K562 (cell line): ENCODE measurements around the gene LTBP1. TPM values are rescaled to one million over a fixed set of nuclear protein-coding genes. Genes with fewer than 3 reads are reported as not detected.

Experiments used
- ATAC-seq: fragments of 200-7000 bp; cut with Tn5 transposase; 3 replicates; pipeline ENCODE4 v1.9.1; 2020; ENCODE audit warnings: moderate library complexity
- BruUV-seq: library from RNA; stranded (reverse); fragments of 400-500 nt; replicated peaks from 2 replicates; lab custom pipeline; 2021; lab: Mats Ljungman, UMichigan
- CTCF ChIA-PET: fragments of 300-600 bp; formaldehyde crosslinking; extraction: SDS; loops from one replicate; lab custom pipeline; 2021; ENCODE audit warnings: low intra/inter-chr PET ratio; lab: Yijun Ruan, JAX
- POLR2A ChIA-PET: fragments of 300-600, 350-650 bp; sonication (Branson Sonifier 250); formaldehyde crosslinking; extraction: SDS; loops from one replicate; lab custom pipeline; 2021; ENCODE audit warnings: antibody characterized with exemption, inconsistent platforms; lab: Yijun Ruan, JAX
- DNase-seq, 4 experiments: peaks; one replicate each; pipeline versions ENCODE4 v3.0.0 to v3.0.0-alpha.2; 2011 to 2018; ENCODE audit warnings: low spot score in 3 of 4, mixed read lengths in 3 of 4; ENCODE audit errors: extremely low read depth in 1 of 4
- FAIRE-seq: peaks from 2 replicates; lab custom pipeline; 2011; peaks lifted over from hg19 to GRCh38; lab: Jason Lieb, UNC
- H2AFZ ChIP-seq: 2 replicates; pipeline ENCODE4 v1.6.0; 2011; ENCODE audit warnings: low read depth, low read length, control low read depth, inconsistent platforms
- H3K27ac ChIP-seq: fragments of 200-600 bp; 3 replicates; pipeline ENCODE4 v1.8.0; 2011; ENCODE audit warnings: low read depth, mild to moderate bottlenecking, control low read depth, inconsistent platforms, low read length, moderate library complexity, mixed read lengths; ENCODE audit errors: extremely low read depth
- H3K27me3 ChIP-seq, 2 experiments: fragments of 300-600 bp in 1 of 2; 2 replicates in 1 of 2; 3 replicates in 1 of 2; pipeline versions ENCODE4 v1.6.0 to v1.8.0; 2011; ENCODE audit warnings: inconsistent platforms in 2 of 2, low read length in 2 of 2, mild to moderate bottlenecking in 1 of 2, mixed read lengths in 1 of 2, moderate library complexity in 1 of 2; ENCODE audit not compliant: control insufficient read depth in 2 of 2, insufficient read depth in 2 of 2
- H3K36me3 ChIP-seq: fragments of 300-600 bp; 3 replicates; pipeline ENCODE4 v1.8.0; 2011; ENCODE audit warnings: mild to moderate bottlenecking, low read length, inconsistent platforms; ENCODE audit not compliant: control insufficient read depth, insufficient read depth
- H3K4me1 ChIP-seq, 2 experiments: fragments of 200-600 bp in 1 of 2; replicated peaks in 1 of 2; 2 replicates in 1 of 2; 3 replicates in 1 of 2; pipeline versions ENCODE4 v1.5.1 to v1.8.0; 2011; ENCODE audit warnings: inconsistent platforms in 2 of 2, low read length in 2 of 2, mild to moderate bottlenecking in 1 of 2, mixed read lengths in 1 of 2, moderate library complexity in 1 of 2; ENCODE audit not compliant: control insufficient read depth in 2 of 2, insufficient read depth in 2 of 2
- H3K4me2 ChIP-seq: 2 replicates; pipeline ENCODE4 v1.6.1; 2011; ENCODE audit warnings: low read length, control low read depth, inconsistent platforms, mixed read lengths; ENCODE audit not compliant: insufficient read depth
- H3K4me3 ChIP-seq: fragments of 200-600 bp; sonication (generic), shearing (Covaris generic); 2 replicates; pipeline ENCODE4 v1.5.1; 2016; ENCODE audit warnings: control low read depth, inconsistent platforms
- H3K79me2 ChIP-seq: fragments of 200-600 bp; 3 replicates; pipeline ENCODE4 v1.8.0; 2011; ENCODE audit warnings: low read length, inconsistent platforms; ENCODE audit not compliant: control insufficient read depth, insufficient read depth
- H3K9ac ChIP-seq, 2 experiments: 2 replicates each; pipeline versions ENCODE4 v1.6.0 to v1.6.1; 2011; ENCODE audit warnings: low read depth in 2 of 2, low read length in 2 of 2, control low read depth in 1 of 2, inconsistent platforms in 1 of 2, mild to moderate bottlenecking in 1 of 2, mixed read lengths in 1 of 2; ENCODE audit not compliant: insufficient read depth in 1 of 2
- H3K9me1 ChIP-seq: one replicate; pipeline ENCODE4 v1.6.0; 2011; ENCODE audit warnings: inconsistent platforms, mild to moderate bottlenecking, low read length, moderate library complexity; ENCODE audit not compliant: control insufficient read depth, insufficient read depth
- H3K9me3 ChIP-seq: replicated peaks from 2 replicates; pipeline ENCODE4 v1.5.1; 2011; ENCODE audit warnings: low read depth, low read length, inconsistent platforms; ENCODE audit not compliant: control insufficient read depth, insufficient read depth
- H4K20me1 ChIP-seq: replicated peaks from 2 replicates; pipeline ENCODE4 v1.6.1; 2011; ENCODE audit warnings: low read length, inconsistent platforms, mixed read lengths; ENCODE audit not compliant: control insufficient read depth, insufficient read depth
- CSDE1 ChIP-seq, 2 experiments: fragments of 450-650 bp; IDR thresholded peaks; 2 replicates each; pipeline ENCODE4 v1.6.1; 2016; ENCODE audit warnings: mild to moderate bottlenecking in 1 of 2
- DACH1 ChIP-seq: fragments of 450-650 bp; IDR thresholded peaks from 2 replicates; pipeline ENCODE4 v1.6.1; 2018; ENCODE audit not compliant: partially characterized antibody
- EP400 ChIP-seq: fragments of 450-650 bp; IDR thresholded peaks from 2 replicates; pipeline ENCODE4 v1.6.1; 2017; ENCODE audit warnings: antibody characterized with exemption, mild to moderate bottlenecking, moderate library complexity
- ETV6 ChIP-seq, 3 experiments: fragments of 150-350 bp in 1 of 3; sonication (generic) in 1 of 3; formaldehyde crosslinking in 1 of 3; IDR thresholded peaks; 2 replicates each; pipeline versions ENCODE4 v1.6.1 to v1.8.0; 2014 to 2022; ENCODE audit warnings: borderline replicate concordance in 2 of 3, low read depth in 2 of 3, antibody characterized with exemption in 1 of 3, low read length in 1 of 3, mild to moderate bottlenecking in 1 of 3, missing genetic modification reagents in 1 of 3
- GABPB1 ChIP-seq: sonication (generic); formaldehyde crosslinking; IDR thresholded peaks from 2 replicates; pipeline ENCODE4 v1.8.0; 2022; ENCODE audit warnings: mild to moderate bottlenecking, missing genetic modification reagents
- ILK ChIP-seq: fragments of 450-650 bp; IDR thresholded peaks from 2 replicates; pipeline ENCODE4 v1.6.1; 2016; ENCODE audit warnings: missing genetic modification characterization, low read depth, mild to moderate bottlenecking, missing compliant biosample characterization, moderate library complexity, borderline replicate concordance
- LARP7 ChIP-seq: fragments of 450-650 bp; IDR thresholded peaks from 2 replicates; pipeline ENCODE4 v1.6.1; 2016
- MBD1 ChIP-seq: fragments of 250-450 bp; sonication (Bioruptor Pico); IDR thresholded peaks from 2 replicates; pipeline ENCODE4 v1.8.0; 2022; ENCODE audit warnings: inconsistent platforms
- POLR2H ChIP-seq: IDR thresholded peaks from 2 replicates; pipeline ENCODE4 v1.6.1; 2016; ENCODE audit warnings: missing genetic modification characterization, low read depth, mild to moderate bottlenecking, control low read depth, missing compliant biosample characterization, moderate library complexity
- PTBP1 ChIP-seq: fragments of 200-400 bp; formaldehyde crosslinking; IDR thresholded peaks from 2 replicates; pipeline ENCODE4 v1.6.1; 2017; ENCODE audit warnings: low read depth, low read length
- TOE1 ChIP-seq, 2 experiments: fragments of 450-650 bp in 1 of 2; sonication (generic) in 1 of 2; formaldehyde crosslinking in 1 of 2; IDR thresholded peaks; 2 replicates each; pipeline versions ENCODE4 v1.7.1 to v1.8.0; 2016 to 2022; ENCODE audit warnings: borderline replicate concordance in 2 of 2, mild to moderate bottlenecking in 2 of 2, antibody characterized with exemption in 1 of 2, inconsistent platforms in 1 of 2, low read depth in 1 of 2, missing genetic modification reagents in 1 of 2, moderate library complexity in 1 of 2
- WGBS: fragments of 100-300 bp; shearing (Covaris generic); methylation state at CpG from one replicate; pipeline ENCODE4 v1.1.6; 2016; ENCODE audit warnings: low coverage, mixed read lengths; ENCODE audit not compliant: insufficient coverage; ENCODE audit errors: missing lambda C conversion rate; 5-methylcytosine and 5-hydroxymethylcytosine counted together
- in situ Hi-C: fragments of 300-500 bp; cut with MboI; formaldehyde crosslinking; loops from 4 replicates; pipeline ENCODE4 v1.15.0; 2018; ENCODE audit warnings: inconsistent platforms, mixed read lengths
- intact Hi-C: fragments of 100-400 bp; cut with micrococcal nuclease; formaldehyde crosslinking; loops from 2 replicates; pipeline ENCODE4 v1.14.2; 2022
- polyA plus RNA-seq, 8 experiments: library from polyadenylated mRNA; depleted of rRNA in 4 of 8; stranded (reverse) in 5 of 8; unstranded in 3 of 8; fragments of >200 nt; fragmentation: Nextera tagmentation in 2 of 8; fragmentation: Illumina TruSeq in 1 of 8; extraction: Ambion mirVana in 2 of 8; extraction: Trizol in 1 of 8; gene quantifications; 2 replicates each; pipeline versions ENCODE4 v1.2.1 to v1.2.3, GENCODE V29; 2011 to 2014; ENCODE audit warnings: inconsistent platforms in 1 of 8, missing spikeins in 1 of 8
- total RNA-seq, 7 experiments: library from RNA; depleted of rRNA in 6 of 7; stranded (reverse); fragments of >200 nt in 6 of 7; fragmentation: Illumina TruSeq in 2 of 7; extraction: Trizol in 2 of 7; gene quantifications; 2 replicates each; pipeline versions ENCODE4 v1.2.1 to v1.2.3, GENCODE V29; 2011 to 2021; ENCODE audit warnings: low replicate concordance in 1 of 7

Gene LTBP1
- total and polyA plus RNA-seq, 9 of the 15 experiments (the other 6 are each of a cell fraction or from before 2014, with no cell fraction given): 3.6 to 16.4 (median 8.5) TPM

GRCh38 chr2:33013684-33014110 is 66.9 kb downstream of the LTBP1 start:
- Histone ChIP-seq H3K9ac (no peak overlapping the region), H3K4me2 (no peak overlapping the region), H3K4me3 (no peak overlapping the region), H3K36me3 (no peaks in the 10 kb centered on the region), H3K9me3 (no peaks in the 10 kb centered on the region), H3K9me1 (no peaks in the 10 kb centered on the region), H4K20me1 (no peaks in the 10 kb centered on the region), H3K27ac (no peak overlapping the region), H3K4me1 (no peaks in the 10 kb centered on the region; a peak in 1 of 5 replicates), H3K27me3 (no peaks in the 10 kb centered on the region; a peak in 1 of 5 replicates), H2AFZ (no peak overlapping the region), H3K79me2 (no peaks in the 10 kb centered on the region)
- in situ Hi-C loops: no loop called here
- BruUV-seq: no TSS peak
- FAIRE-seq (no peak), ATAC-seq (no peak), DNase-seq (no peak)
- WGBS: 55% methylated on average over 3 of the region's 3 CpGs
- intact Hi-C loops: no loop called here
- POLR2A ChIA-PET: no interaction called here
- TF ChIP-seq POLR2H (tag) (no peak), MBD1 (CRISPR knock-in tag) (no peak), EP400 (no peak), DACH1 (no peak), GABPB1 (CRISPR knock-in tag) (no peak), TOE1 (IDR thresholded peaks at IDR 0.05; ENCODE audit: borderline replicate concordance) (no peak), TOE1 (CRISPR knock-in tag; IDR thresholded peaks at IDR 0.05; ENCODE audit: borderline replicate concordance, low read depth) (no peak), PTBP1 (no peak), LARP7 (no peak), ILK (tag) (no peak), ETV6 (IDR thresholded peaks at IDR 0.05; ENCODE audit: borderline replicate concordance in 1 of 2, low read depth in 2 of 2, low read length in 1 of 2) (no peak), ETV6 (CRISPR knock-in tag; IDR thresholded peaks at IDR 0.05; ENCODE audit: borderline replicate concordance) (no peak), CSDE1 (IDR thresholded peaks at IDR 0.05) (no peak)
- CTCF ChIA-PET: no interaction called here
